Progenitor cell of endocrine pancreas (in vitro differentiated cells): ENCODE data around the gene LINGO4. TPM values are rescaled to one million over a fixed set of nuclear protein-coding genes. Genes with fewer than 3 reads are reported as not detected.
"Not testable (repeated sequence)": the region's sequence is repeated elsewhere in the genome, so short reads cannot be mapped to it uniquely, and the experiment has no call there.

Experiments
- DNase-seq: peaks from one replicate; pipeline ENCODE4 v3.0.0; 2021; ENCODE audit warnings: low spot score; ENCODE audit not compliant: unreplicated experiment
- H3K27ac Mint-ChIP-seq: 2 replicates; pipeline ENCODE4 v1.8.0; 2021; ENCODE audit warnings: mild to moderate bottlenecking, moderate library complexity, mixed read lengths
- H3K27me3 Mint-ChIP-seq: 2 replicates; pipeline ENCODE4 v1.8.0; 2021; ENCODE audit warnings: mixed read lengths
- H3K36me3 Mint-ChIP-seq: 2 replicates; pipeline ENCODE4 v1.8.0; 2022; ENCODE audit warnings: mixed read lengths; ENCODE audit not compliant: insufficient read depth
- H3K4me1 Mint-ChIP-seq: 2 replicates; pipeline ENCODE4 v1.8.0; 2021; ENCODE audit warnings: low read depth, mixed read lengths
- H3K4me3 Mint-ChIP-seq: 2 replicates; pipeline ENCODE4 v1.8.0; 2021; ENCODE audit warnings: low read depth, mild to moderate bottlenecking, moderate library complexity, mixed read lengths
- H3K9me3 Mint-ChIP-seq: 2 replicates; pipeline ENCODE4 v1.8.0; 2021; ENCODE audit warnings: low read depth, mixed read lengths
- total RNA-seq: library from RNA; stranded (reverse); gene quantifications from 2 replicates; pipeline ENCODE4 v1.2.1, GENCODE V29; 2021
- TF ChIP-seq, protein P1 (sequence below): fragments of 200-600 bp; sonication (generic); IDR thresholded peaks from one replicate; pipeline ENCODE4 v1.5.0; 2021; ENCODE audit warnings: antibody characterized with exemption, mild to moderate bottlenecking; ENCODE audit not compliant: unreplicated experiment

LINGO4 gene
- total RNA-seq, 1 donor from 2014 or later = not detected

DNA sequence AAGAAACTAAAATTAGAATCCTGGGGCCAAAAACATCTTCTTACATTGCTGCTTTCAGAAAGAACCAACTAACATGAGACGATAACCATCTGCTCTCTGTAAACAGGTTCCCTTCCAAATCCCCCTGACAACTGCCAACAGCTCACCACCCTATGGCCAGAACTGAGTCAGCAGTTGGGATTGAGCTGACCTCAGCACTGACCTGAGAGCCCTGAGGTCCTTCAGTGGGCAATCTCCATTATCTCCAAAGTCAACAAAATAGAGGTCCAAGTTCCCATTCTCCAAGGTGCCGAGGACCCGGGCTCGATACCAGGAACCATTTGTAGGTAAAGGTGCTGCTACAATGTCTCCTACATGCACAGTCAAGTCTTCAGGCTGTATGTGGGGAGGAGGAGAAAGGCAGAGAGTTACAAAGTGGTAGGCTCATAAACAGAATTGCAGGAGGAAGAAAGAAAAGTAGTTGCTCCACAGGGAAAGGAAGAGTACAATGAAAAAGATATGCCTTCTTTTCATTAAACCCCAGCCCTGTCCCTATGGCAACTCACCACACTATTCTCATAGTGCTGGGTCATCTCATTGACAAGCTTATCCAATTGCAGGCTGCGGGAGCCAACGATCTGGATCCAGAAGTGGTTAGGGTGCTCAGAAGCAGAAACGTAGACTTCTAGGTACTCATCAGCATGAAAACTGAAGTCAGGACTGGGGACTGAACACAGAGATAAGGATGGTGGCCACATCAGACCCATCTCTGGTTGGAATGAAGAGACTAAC lies 29.1 kb downstream of the LINGO4 start:
- TF ChIP-seq, protein P1, sequence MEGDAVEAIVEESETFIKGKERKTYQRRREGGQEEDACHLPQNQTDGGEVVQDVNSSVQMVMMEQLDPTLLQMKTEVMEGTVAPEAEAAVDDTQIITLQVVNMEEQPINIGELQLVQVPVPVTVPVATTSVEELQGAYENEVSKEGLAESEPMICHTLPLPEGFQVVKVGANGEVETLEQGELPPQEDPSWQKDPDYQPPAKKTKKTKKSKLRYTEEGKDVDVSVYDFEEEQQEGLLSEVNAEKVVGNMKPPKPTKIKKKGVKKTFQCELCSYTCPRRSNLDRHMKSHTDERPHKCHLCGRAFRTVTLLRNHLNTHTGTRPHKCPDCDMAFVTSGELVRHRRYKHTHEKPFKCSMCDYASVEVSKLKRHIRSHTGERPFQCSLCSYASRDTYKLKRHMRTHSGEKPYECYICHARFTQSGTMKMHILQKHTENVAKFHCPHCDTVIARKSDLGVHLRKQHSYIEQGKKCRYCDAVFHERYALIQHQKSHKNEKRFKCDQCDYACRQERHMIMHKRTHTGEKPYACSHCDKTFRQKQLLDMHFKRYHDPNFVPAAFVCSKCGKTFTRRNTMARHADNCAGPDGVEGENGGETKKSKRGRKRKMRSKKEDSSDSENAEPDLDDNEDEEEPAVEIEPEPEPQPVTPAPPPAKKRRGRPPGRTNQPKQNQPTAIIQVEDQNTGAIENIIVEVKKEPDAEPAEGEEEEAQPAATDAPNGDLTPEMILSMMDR = no peak
- DNase-seq = no peak
- H3K27me3 Mint-ChIP-seq = no peaks in the 10 kb centered on the region
- no peaks in the 10 kb centered on the region for H3K4me1 Mint-ChIP-seq
- H3K27ac Mint-ChIP-seq = peak overlapping the region; percentile 56
- no peak overlapping the region for H3K4me3 Mint-ChIP-seq
- peaks cover 23% of the 10 kb centered on the region for H3K36me3 Mint-ChIP-seq
- H3K9me3 Mint-ChIP-seq = no peaks in the 10 kb centered on the region

DNA sequence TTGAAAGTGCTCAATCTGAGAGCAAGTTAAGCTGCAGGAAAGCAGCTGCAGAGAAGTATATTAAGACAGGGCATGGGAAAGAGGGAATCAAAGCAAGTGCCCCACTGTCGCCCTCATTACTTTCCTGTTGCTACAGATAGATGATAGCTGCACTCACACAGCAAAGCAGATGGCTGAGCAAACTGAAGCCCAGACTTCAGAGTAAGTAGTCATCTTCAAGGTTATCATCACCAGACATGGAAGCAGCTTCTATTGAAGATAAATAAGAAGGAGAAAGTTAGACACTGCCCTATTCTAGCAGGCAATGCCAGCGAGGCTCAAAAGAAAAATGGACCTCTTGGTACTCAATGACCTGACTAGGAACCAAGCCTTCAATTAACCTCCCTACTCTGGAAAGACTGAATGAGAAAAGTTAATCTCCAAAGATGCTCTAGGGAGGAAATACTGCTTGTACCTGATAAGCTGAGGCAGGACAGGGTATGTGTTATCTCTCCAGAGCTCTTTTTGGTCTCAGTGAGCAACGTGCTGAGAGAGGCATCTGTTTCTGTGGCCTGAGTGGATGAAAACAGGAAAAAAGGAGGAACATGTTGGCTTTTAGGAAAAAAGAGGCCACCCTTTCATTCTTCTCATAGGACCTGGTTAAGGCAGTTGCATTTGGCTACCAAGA lies 30.8 kb downstream of the LINGO4 start:
- no peaks in the 10 kb centered on the region for H3K27me3 Mint-ChIP-seq
- DNase-seq = no peak
- H3K9me3 Mint-ChIP-seq = no peaks in the 10 kb centered on the region
- TF ChIP-seq, protein P1 = no peak
- no peaks in the 10 kb centered on the region for H3K4me1 Mint-ChIP-seq
- H3K36me3 Mint-ChIP-seq = peaks cover 25% of the 10 kb centered on the region
- H3K27ac Mint-ChIP-seq = no peak overlapping the region
- no peak overlapping the region for H3K4me3 Mint-ChIP-seq

DNA sequence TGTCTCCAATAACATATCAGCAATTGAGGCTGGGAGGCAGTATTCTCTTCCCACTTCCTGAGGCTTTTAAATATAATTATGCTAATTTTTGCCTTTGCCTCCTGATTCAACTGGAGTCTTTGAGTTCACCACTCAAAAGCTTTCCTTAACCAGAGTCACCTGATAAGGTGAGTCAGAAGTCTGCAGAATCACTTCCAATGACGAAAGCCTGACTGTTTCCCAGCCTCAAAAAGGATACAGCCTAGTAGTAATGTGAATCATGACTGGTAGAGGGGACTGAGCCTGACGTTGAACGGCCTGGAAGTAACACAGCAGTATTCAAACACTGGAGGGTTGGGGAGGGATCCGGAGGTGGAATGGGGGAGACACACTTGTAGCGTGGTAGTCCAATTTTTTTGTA lies 31.5 kb downstream of the LINGO4 start:
- Mint-ChIP-seq H3K36me3 (peaks cover 20% of the 10 kb centered on the region), H3K27ac (no peak overlapping the region), H3K9me3 (no peaks in the 10 kb centered on the region), H3K4me1 (peaks cover under 1% of the 10 kb centered on the region), H3K4me3 (no peak overlapping the region), H3K27me3 (no peaks in the 10 kb centered on the region)
- TF ChIP-seq, protein P1 = no peak
- no peak for DNase-seq

DNA sequence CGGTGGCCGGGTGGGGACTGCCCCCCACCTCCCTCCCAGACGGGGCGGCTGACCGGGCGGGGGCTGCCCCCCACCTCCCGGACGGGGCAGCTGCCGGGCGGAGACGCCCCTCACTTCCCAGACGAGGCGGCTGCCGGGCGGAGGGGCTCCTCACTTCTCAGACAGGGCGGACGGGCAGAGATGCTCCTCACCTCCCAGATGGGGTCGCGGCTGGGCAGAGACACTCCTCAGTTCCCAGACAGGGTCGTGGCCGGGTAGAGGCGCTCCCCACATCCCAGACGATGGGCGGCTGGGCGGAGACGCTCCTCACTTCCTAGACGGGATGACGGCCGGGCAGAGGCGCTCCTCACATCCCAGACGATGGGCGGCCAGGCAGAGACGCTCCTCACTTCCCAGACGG lies 35.9 kb downstream of the LINGO4 start:
- peaks cover 12% of the 10 kb centered on the region for H3K4me1 Mint-ChIP-seq
- not testable (repeated sequence) for H3K27ac Mint-ChIP-seq, H3K9me3 Mint-ChIP-seq, H3K27me3 Mint-ChIP-seq, DNase-seq, H3K4me3 Mint-ChIP-seq, H3K36me3 Mint-ChIP-seq

DNA sequence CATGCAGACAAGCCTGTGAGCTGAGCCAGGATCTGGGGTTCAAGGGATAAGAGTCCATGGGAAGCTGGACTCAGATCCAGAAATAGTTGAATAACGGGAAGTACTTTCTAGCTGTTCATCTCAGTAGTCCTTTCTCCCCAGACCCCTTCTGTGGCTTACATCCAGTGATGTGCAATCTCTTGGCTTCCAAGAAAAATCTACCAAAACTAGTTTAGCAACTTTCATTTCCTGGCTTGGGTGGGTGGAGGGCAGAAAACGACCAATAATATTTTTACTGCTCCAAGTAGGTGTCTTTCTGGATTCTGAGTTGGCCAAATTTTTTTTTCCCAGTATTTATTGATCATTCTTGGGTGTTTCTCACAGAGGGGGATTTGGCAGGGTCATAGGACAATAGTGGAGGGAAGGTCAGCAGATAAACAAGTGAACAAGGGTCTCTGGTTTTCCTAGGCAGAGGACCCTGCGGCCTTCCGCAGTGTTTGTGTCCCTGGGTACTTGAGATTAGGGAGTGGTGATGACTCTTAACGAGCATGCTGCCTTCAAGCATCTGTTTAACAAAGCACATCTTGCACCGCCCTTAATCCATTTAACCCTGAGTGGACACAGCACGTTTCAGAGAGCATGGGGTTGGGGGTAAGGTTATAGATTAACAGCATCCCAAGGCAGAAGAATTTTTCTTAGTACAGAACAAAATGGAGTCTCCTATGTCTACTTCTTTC lies 36.7 kb downstream of the LINGO4 start:
- peak overlapping the region; percentile 94 for H3K27ac Mint-ChIP-seq
- H3K36me3 Mint-ChIP-seq, H3K9me3 Mint-ChIP-seq, H3K27me3 Mint-ChIP-seq, DNase-seq: not testable (repeated sequence)
- H3K4me1 Mint-ChIP-seq = peaks cover 18% of the 10 kb centered on the region
- peak overlapping the region; percentile 27 for H3K4me3 Mint-ChIP-seq

DNA sequence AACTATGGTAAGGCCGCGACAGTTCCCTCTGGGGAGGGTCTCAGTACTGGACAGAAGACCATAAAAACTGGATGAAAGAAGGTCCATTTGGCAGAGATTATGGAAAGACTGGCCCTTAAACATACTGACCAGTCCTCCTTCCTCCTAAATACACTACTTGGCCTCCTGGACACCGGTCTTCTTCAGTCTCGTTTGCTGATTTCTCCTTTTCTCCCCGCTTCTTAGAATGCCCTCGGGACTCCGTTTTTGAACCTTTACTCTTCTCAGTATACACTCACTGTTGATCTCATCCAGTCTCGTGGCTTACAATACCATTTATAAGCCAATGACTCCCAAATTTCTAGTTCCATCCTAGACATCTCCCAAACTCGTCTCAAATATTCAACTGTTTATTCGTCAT lies 41.2 kb downstream of the LINGO4 start:
- TF ChIP-seq, protein P1 = no peak
- Mint-ChIP-seq H3K4me3 (peak overlapping the region; percentile 91), H3K4me1 (peaks cover 20% of the 10 kb centered on the region), H3K9me3 (no peaks in the 10 kb centered on the region), H3K36me3 (peaks cover 13% of the 10 kb centered on the region), H3K27me3 (no peaks in the 10 kb centered on the region), H3K27ac (peak overlapping the region; percentile 95)
- DNase-seq = no peak
